Neuronal stem cell (in vitro differentiated cells): ENCODE data around the gene SMYD3.

Source experiments
- DNase-seq: peaks from one replicate; pipeline ENCODE4 v3.0.0-alpha.2; 2013; ENCODE audit warnings: low spot score
- H2AFZ ChIP-seq: one replicate; pipeline ENCODE4 v1.6.1; 2013; ENCODE audit warnings: mild to moderate bottlenecking, low read length, inconsistent platforms
- H2AK5ac ChIP-seq: 2 replicates; pipeline ENCODE4 v1.6.1; 2013; ENCODE audit warnings: low read depth, mild to moderate bottlenecking, inconsistent platforms, low read length, moderate library complexity, mixed read lengths
- H2BK120ac ChIP-seq: 2 replicates; pipeline ENCODE4 v1.6.1; 2013; ENCODE audit warnings: low read depth, mild to moderate bottlenecking, inconsistent platforms, low read length, moderate library complexity, mixed read lengths
- H2BK12ac ChIP-seq: one replicate; pipeline ENCODE4 v1.6.1; 2013; ENCODE audit warnings: low read length, inconsistent platforms
- H2BK15ac ChIP-seq: 2 replicates; pipeline ENCODE4 v1.6.1; 2013; ENCODE audit warnings: mild to moderate bottlenecking, low read length, inconsistent platforms, mixed read lengths
- H2BK5ac ChIP-seq: one replicate; pipeline ENCODE4 v1.6.1; 2013; ENCODE audit warnings: inconsistent platforms, mild to moderate bottlenecking, low read length, moderate library complexity
- H3K14ac ChIP-seq: one replicate; pipeline ENCODE4 v1.6.1; 2013; ENCODE audit warnings: low read length, inconsistent platforms
- H3K18ac ChIP-seq: 2 replicates; pipeline ENCODE4 v1.6.1; 2013; ENCODE audit warnings: low read length, inconsistent platforms
- H3K23ac ChIP-seq: 2 replicates; pipeline ENCODE4 v1.6.1; 2013; ENCODE audit warnings: low read depth, mild to moderate bottlenecking, mixed read lengths, low read length, inconsistent platforms; ENCODE audit not compliant: poor library complexity
- H3K27ac ChIP-seq: replicated peaks from 3 replicates; pipeline ENCODE4 v1.5.1; 2013; ENCODE audit warnings: low read length, inconsistent platforms
- H3K27me3 ChIP-seq, 3 experiments: 2 replicates each; pipeline ENCODE4 v1.6.1; 2013; ENCODE audit warnings: low read length in 3 of 3, mild to moderate bottlenecking in 2 of 3, inconsistent platforms in 1 of 3, low read depth in 1 of 3, mixed read lengths in 1 of 3, moderate library complexity in 1 of 3; ENCODE audit not compliant: control insufficient read depth in 3 of 3, insufficient read depth in 3 of 3
- H3K36me3 ChIP-seq, 2 donors: replicated peaks in 1 of 2; 2 replicates each; pipeline ENCODE4 v1.6.1; 2013; ENCODE audit warnings: low read length in 2 of 2; ENCODE audit not compliant: control insufficient read depth in 2 of 2, insufficient read depth in 2 of 2
- H3K4ac ChIP-seq: 2 replicates; pipeline ENCODE4 v1.6.1; 2013; ENCODE audit warnings: inconsistent platforms, mild to moderate bottlenecking, low read length, moderate library complexity
- H3K4me1 ChIP-seq, 2 donors: 1 replicate in 1 of 2; 2 replicates in 1 of 2; pipeline ENCODE4 v1.6.1; 2013; ENCODE audit warnings: low read length in 2 of 2, low read depth in 1 of 2; ENCODE audit not compliant: control insufficient read depth in 2 of 2, insufficient read depth in 1 of 2
- H3K4me2 ChIP-seq: one replicate; pipeline ENCODE4 v1.6.1; 2013; ENCODE audit warnings: mild to moderate bottlenecking, low read length, inconsistent platforms; ENCODE audit not compliant: insufficient read depth, poor library complexity, severe bottlenecking
- H3K4me3 ChIP-seq, 2 donors: 2 replicates each; pipeline ENCODE4 v1.5.1; 2013; ENCODE audit warnings: low read length in 2 of 2, mild to moderate bottlenecking in 2 of 2, inconsistent platforms in 1 of 2, moderate library complexity in 1 of 2
- H3K79me1 ChIP-seq: one replicate; pipeline ENCODE4 v1.6.1; 2013; ENCODE audit warnings: low read depth, mild to moderate bottlenecking, inconsistent platforms, low read length, moderate library complexity
- H3K9ac ChIP-seq: one replicate; pipeline ENCODE4 v1.6.1; 2013; ENCODE audit warnings: mild to moderate bottlenecking, low read depth, low read length, inconsistent platforms; ENCODE audit not compliant: poor library complexity
- H3K9me3 ChIP-seq, 2 donors: replicated peaks in 1 of 2; 2 replicates each; pipeline versions ENCODE3 to v1.6.1; 2013; ENCODE audit warnings: low read length in 2 of 2, mild to moderate bottlenecking in 2 of 2, inconsistent platforms in 1 of 2, low read depth in 1 of 2, mixed read lengths in 1 of 2, moderate library complexity in 1 of 2; ENCODE audit not compliant: control insufficient read depth in 2 of 2, insufficient read depth in 1 of 2
- H4K8ac ChIP-seq: one replicate; pipeline ENCODE4 v1.6.1; 2013; ENCODE audit warnings: low read depth, mild to moderate bottlenecking, inconsistent platforms, low read length, moderate library complexity
- H4K91ac ChIP-seq: one replicate; pipeline ENCODE4 v1.6.1; 2013; ENCODE audit warnings: low read length, low read depth, mild to moderate bottlenecking, inconsistent platforms; ENCODE audit not compliant: poor library complexity
- WGBS, 2 donors: extraction: QIAGEN DNeasy Blood & Tissue Kit; methylation state at CpG; one replicate each; pipeline ENCODE4 v1.1.7; 2013; ENCODE audit warnings: missing lambda C conversion rate in 2 of 2, mixed read lengths in 1 of 2; ENCODE audit not compliant: insufficient read length in 2 of 2, insufficient replicate concordance in 1 of 2; ENCODE audit errors: extremely low coverage in 2 of 2; 5-methylcytosine and 5-hydroxymethylcytosine counted together

Gene SMYD3

GRCh38 chr1:245968775-245969174 lies 538.3 kb downstream of the SMYD3 start:
- Histone ChIP-seq H2BK5ac (no peak overlapping the region), H3K18ac (no peak overlapping the region), H3K14ac (no peak overlapping the region), H3K36me3 (no peaks in the 10 kb centered on the region), H2BK120ac (no peak overlapping the region), H3K4me3 (no peak overlapping the region), H3K79me1 (no peaks in the 10 kb centered on the region), H4K91ac (no peak overlapping the region), H3K27ac (no peak overlapping the region), H3K9ac (no peak overlapping the region), H3K4me1 (peaks cover 2% of the 10 kb centered on the region in 2 donors), H3K9me3 (no peaks in the 10 kb centered on the region), H3K27me3 (no peaks in the 10 kb centered on the region), H3K4ac (no peak overlapping the region), H2BK15ac (no peak overlapping the region), H2AK5ac (no peak overlapping the region), H3K4me2 (no peak overlapping the region), H2BK12ac (no peak overlapping the region), H2AFZ (no peak overlapping the region), H3K23ac (no peak overlapping the region), H4K8ac (no peak overlapping the region)
- no CpG with 5 or more reads among the region's 6 CpGs for WGBS, 2 donors
- no peak for DNase-seq

DNA sequence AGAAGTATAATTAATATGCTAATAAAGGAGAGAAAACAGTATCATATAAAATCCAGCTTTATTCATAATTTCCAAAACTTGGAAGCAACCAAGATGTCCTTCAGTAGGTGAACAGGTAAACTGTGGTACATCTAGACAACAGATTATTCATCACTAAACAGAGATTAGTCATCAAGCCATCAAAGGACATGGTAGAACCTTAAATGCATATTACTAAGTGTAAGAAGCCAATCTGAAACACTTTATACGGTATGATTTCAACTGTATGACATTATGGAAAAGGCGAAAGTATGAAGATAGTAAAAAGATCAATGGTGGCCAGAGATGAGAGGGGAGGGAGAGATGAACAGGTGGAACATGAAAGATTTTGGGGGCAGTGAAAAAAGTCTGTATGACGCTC lies 541.7 kb downstream of the SMYD3 start:
- no peak for DNase-seq
- no peak overlapping the region for H2BK5ac ChIP-seq
- no peaks in the 10 kb centered on the region for H3K79me1 ChIP-seq
- no peak overlapping the region for H3K4me2 ChIP-seq
- no peak overlapping the region for H3K14ac ChIP-seq
- H3K23ac ChIP-seq: no peak overlapping the region
- H4K91ac ChIP-seq: no peak overlapping the region
- H2BK15ac ChIP-seq: no peak overlapping the region
- no peak overlapping the region for H3K4ac ChIP-seq
- H3K27ac ChIP-seq: no peak overlapping the region
- WGBS, 2 donors: no CpG with 5 or more reads among the region's 3 CpGs
- H4K8ac ChIP-seq: no peak overlapping the region
- no peaks in the 10 kb centered on the region for H3K9me3 ChIP-seq
- no peak overlapping the region for H2AK5ac ChIP-seq
- no peak overlapping the region for H3K9ac ChIP-seq
- H2BK120ac ChIP-seq: no peak overlapping the region
- no peak overlapping the region for H2BK12ac ChIP-seq
- no peak overlapping the region for H2AFZ ChIP-seq
- H3K4me1 ChIP-seq: peaks cover 2% of the 10 kb centered on the region in 2 donors
- H3K36me3 ChIP-seq: no peaks in the 10 kb centered on the region
- no peaks in the 10 kb centered on the region for H3K27me3 ChIP-seq
- H3K18ac ChIP-seq: no peak overlapping the region
- H3K4me3 ChIP-seq: no peak overlapping the region

GRCh38 chr1:245963649-245964048 lies 543.4 kb downstream of the SMYD3 start:
- Histone ChIP-seq H3K27me3 (no peaks in the 10 kb centered on the region), H4K8ac (no peak overlapping the region), H2AFZ (no peak overlapping the region), H3K18ac (no peak overlapping the region), H2BK15ac (no peak overlapping the region), H3K14ac (no peak overlapping the region), H3K36me3 (no peaks in the 10 kb centered on the region), H3K27ac (no peak overlapping the region), H3K4me1 (peaks cover 0 to 2% of the 10 kb centered on the region in 2 donors), H3K79me1 (no peaks in the 10 kb centered on the region), H3K9me3 (peaks cover 0 to 4% of the 10 kb centered on the region in 2 donors), H3K9ac (no peak overlapping the region), H4K91ac (no peak overlapping the region), H2BK12ac (no peak overlapping the region), H3K4me3 (no peak overlapping the region), H3K4ac (no peak overlapping the region), H3K23ac (no peak overlapping the region), H3K4me2 (no peak overlapping the region), H2BK5ac (no peak overlapping the region), H2BK120ac (no peak overlapping the region), H2AK5ac (no peak overlapping the region)
- DNase-seq: no peak
- WGBS, 2 donors: no CpG with 5 or more reads among the region's 2 CpGs

- no peak overlapping the region for H4K91ac ChIP-seq
- H2AFZ ChIP-seq: no peak overlapping the region
- no peak overlapping the region for H3K23ac ChIP-seq
- no peak overlapping the region for H4K8ac ChIP-seq
- peaks cover 0 to 4% of the 10 kb centered on the region in 2 donors for H3K9me3 ChIP-seq
- H3K4me3 ChIP-seq: no peak overlapping the region
- no peak overlapping the region for H3K4ac ChIP-seq
- H2AK5ac ChIP-seq: no peak overlapping the region
- H3K27me3 ChIP-seq: no peaks in the 10 kb centered on the region
- no peak overlapping the region for H2BK15ac ChIP-seq
- H2BK12ac ChIP-seq: no peak overlapping the region
- H3K18ac ChIP-seq: no peak overlapping the region
- H3K27ac ChIP-seq: no peak overlapping the region
- no peaks in the 10 kb centered on the region for H3K36me3 ChIP-seq
- no peaks in the 10 kb centered on the region for H3K79me1 ChIP-seq
- no peak overlapping the region for H3K9ac ChIP-seq
- peaks cover 0 to 2% of the 10 kb centered on the region in 2 donors for H3K4me1 ChIP-seq
- DNase-seq: no peak
- H3K14ac ChIP-seq: no peak overlapping the region
- no CpG with 5 or more reads among the region's 8 CpGs for WGBS, 2 donors
- no peak overlapping the region for H2BK5ac ChIP-seq
- H3K4me2 ChIP-seq: no peak overlapping the region
- H2BK120ac ChIP-seq: no peak overlapping the region
Measured at GRCh38 chr1:245962453-245962852, 544.6 kb downstream of the SMYD3 start.
